HG02571 (cell line): ENCODE data around the gene CCR2.
"Not testable (repeated sequence)": the region's sequence is repeated elsewhere in the genome, so short reads cannot be mapped to it uniquely, and the experiment has no call there.

Experiments used
- ATAC-seq: cut with Tn5 transposase; IDR thresholded peaks from one replicate; pipeline ENCODE4 v1.9.1; 2021; ENCODE audit warnings: mild to moderate bottlenecking, moderate library complexity; ENCODE audit not compliant: unreplicated experiment

CCR2 gene

GRCh38 chr3:46375814-46376213 is 21.9 kb downstream of the CCR2 start:
- no peak for ATAC-seq

DNA sequence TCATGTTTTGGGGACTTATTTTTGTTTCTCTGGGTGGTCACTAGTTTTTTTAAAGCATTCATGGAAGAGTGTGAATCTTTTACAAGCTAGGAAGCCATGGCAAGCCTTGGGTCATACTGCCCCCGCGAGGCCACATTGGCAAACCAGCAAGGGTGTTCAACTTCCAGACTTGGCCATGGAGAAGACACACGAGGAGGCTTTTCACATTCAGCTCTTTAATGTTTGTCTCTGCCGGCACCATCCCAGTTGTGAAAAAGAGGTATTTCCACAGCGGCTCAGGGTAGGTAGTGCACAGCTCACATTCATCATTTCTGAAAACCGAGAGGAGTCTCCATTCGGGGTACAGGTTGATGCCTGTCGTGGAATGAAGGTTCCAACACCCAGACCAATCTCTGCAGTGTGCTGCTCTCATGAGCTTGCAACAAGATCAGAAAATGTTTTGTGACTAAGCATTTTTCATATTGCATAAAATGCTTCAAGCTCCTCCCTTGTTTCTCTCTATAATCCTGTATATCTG is 24.6 kb downstream of the CCR2 start:
- no peak for ATAC-seq

DNA sequence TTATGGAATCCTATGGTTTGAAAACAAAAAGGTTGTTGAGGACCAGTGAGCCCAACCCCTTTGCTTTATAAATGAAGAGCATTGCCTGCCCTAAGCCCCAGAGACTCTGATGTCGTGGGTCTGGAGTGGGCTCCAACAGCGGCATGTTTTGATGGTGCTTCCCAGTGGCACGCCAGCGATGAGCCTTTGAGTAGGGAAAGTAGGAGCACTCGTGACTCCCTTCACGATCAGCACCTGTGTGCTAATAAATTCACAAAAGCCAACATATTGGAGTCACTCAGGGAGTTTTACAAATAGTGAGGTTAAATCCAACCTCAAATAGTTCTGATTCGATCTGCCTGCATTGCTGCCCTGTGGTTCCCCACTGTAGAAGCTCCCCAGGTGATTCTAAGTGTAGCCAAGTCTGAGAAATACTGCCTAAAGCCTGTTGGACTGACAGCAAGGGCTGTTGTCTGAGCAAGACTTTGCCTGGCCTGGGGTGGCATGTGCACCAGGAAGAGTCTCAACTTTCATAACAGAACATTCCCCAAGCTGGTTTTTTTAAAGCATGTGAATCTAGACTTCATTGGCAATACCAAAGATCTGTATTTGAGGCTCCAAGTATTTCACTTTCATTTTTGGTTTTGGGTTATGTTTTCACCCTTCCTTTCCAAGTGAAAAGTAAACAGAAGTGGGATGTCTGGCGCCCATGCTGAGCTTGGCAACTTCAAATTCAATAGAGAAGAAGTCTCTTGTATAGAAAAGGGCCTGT is 26.7 kb downstream of the CCR2 start:
- ATAC-seq, result no peak

- no peak for ATAC-seq
These were observed 27.7 kb downstream of the CCR2 start for GRCh38 chr3:46381625-46382024.

DNA sequence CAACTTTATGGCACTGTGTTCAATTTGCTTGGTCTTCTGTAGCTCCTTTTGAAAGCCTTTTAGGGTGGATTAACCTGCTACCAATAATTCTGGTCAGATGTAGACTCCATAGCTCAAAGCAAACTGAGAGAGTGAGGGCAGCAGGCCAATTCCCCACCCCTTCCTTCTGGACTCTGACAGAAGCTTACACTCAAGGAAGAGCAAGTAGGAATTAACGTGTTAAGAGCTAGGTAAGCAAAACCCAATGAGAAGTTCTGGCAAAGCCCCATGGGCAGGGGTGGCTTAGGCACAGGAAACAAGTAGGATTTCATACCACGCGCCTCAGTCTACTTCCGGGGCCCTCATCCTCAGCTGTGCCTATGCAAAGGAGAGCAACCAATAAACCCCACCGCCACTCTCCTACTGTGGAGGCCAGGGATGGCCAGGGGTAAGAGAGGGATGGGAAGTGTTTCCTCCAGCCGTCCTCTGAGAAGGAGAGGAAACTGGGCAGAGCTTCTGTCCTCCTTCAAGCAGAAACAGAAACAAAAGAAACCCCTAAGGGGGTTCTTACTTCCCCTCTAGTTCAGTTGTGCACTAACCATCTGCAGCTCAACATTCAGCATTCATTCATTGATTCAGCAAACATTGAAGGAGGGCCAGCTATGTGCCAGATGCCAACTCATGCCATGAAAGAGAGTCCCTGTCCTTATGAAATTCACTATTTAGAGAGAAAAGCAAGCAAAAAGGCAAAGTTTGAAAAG is 29.5 kb downstream of the CCR2 start:
- ATAC-seq, result no peak

- no peak for ATAC-seq
These were observed 30.0 kb downstream of the CCR2 start for GRCh38 chr3:46383951-46384330.

- no peak for ATAC-seq
These were observed 32.3 kb downstream of the CCR2 start for GRCh38 chr3:46386205-46386604.

DNA sequence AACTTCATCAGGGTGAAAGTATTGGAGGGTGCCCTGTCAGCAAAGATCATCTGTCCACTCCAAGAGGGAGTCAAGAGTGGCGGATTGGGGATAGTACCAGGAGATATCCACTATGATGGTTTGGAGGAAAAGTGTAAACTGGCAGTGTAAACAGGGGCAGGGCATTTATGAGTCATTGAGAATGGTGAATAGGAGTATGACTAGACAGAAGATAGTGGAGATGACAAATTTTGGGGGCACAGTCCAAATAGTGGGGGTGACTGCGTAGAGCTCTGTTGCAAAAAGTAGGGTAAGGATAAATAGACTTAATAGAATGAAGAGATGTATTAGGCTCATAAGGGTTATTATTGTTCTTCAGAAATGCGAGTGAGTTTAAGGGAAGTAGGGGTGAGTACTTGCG is 34.9 kb downstream of the CCR2 start:
- ATAC-seq, result not testable (repeated sequence)

DNA sequence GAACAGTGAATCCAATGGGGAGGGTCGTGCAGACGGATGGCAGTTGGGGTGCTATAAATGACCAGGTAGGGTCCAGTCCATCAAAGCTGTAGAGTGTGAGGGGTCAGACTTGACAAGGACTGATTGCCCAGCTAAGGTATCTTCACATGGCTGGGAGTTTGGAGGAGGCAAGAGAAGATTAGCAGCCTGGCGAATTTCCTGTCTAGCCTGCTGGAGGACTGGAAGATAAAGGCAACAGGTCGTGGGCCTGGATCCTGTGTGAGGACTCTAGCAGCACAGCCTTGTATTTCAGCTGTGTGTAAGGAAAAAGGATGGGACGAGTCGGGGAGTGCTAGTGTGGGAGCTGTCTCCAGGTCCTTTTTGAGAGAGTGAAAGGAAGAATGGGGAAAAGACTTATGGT is 35.4 kb downstream of the CCR2 start:
- ATAC-seq, result no peak

- ATAC-seq, result not testable (repeated sequence)
These were observed 37.6 kb downstream of the CCR2 start for GRCh38 chr3:46391526-46391925.

DNA sequence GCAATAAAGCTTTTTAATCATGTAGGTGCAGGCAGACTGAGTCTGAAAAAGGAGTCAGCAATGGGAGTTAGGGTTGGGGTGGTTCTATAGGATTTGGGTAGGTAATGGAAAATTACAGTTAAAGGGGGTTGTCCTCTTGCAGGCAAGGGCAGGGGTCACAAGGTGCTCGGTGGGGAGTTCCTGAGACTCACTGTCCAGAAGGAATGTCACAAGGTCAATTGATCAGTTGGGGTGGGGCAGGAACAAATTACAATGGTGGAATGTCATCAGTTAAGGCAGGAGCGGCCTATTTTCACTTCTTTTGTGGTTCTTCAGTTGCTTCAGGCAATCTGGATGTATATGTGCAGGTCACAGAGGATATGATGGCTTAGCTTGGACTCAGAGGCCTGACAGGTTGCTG is 39.1 kb downstream of the CCR2 start:
- no peak for ATAC-seq

DNA sequence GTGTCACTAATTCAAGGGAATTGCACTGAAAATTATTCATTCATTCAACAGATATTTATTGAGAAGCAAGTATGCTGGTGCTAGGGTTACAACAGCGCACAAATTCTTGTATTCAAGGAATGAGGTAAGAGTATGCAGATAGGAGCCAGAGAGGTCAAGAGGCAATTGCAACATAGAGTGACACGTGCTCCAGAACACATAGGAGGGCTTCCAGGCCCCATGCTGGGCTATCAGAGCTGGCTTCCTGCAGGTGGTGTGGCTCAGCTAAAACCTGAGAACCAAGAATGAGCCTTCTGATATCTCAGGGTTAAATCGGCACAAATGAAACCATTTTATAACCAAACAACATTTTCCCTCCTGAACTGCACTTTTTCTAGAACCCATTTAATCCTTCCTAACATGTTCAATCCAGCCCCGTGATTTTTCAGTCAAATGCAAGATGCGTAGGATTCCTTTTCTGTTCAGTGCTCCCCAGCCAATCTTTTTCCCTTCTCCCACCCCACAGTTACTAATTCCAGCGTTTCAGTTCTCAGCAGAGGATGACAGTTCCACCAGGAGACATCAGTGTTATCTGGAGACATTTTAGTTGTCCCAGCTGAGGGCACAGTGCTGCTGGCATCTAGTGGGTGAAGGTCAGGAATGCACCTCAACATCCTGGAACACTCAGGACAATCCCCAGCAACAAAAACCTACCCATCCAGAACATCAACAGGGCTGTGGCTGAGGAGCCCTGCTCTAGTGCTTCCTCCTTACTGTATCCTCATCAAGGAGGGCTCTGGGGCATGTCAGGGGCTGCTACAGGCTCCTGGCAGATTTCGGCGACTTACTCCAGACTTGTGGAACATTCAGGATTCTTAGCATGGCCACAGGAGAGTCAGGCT is 39.9 kb downstream of the CCR2 start:
- no peak for ATAC-seq

DNA sequence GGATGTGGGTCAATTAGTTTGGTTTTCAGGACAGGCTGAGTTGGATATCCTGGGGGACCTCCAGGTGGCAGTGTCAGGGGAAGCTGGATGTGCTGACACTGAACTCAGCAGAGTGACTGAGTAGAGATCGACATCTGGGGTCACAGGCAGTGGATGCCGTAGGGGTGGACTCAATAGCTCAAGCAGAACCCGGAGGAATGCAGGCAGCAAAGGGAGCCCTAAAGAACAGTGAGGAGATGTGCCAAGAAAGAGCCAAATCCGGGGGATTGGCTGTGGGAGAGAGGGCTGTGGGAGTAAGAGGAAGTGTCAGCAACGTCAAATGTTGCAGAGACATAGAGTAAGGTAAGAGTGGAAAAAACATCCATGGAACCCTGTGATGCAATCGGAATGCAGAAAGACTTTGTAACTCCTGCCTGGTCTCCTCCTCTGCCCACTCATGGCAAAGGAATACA is 41.3 kb downstream of the CCR2 start:
- ATAC-seq, result no peak

DNA sequence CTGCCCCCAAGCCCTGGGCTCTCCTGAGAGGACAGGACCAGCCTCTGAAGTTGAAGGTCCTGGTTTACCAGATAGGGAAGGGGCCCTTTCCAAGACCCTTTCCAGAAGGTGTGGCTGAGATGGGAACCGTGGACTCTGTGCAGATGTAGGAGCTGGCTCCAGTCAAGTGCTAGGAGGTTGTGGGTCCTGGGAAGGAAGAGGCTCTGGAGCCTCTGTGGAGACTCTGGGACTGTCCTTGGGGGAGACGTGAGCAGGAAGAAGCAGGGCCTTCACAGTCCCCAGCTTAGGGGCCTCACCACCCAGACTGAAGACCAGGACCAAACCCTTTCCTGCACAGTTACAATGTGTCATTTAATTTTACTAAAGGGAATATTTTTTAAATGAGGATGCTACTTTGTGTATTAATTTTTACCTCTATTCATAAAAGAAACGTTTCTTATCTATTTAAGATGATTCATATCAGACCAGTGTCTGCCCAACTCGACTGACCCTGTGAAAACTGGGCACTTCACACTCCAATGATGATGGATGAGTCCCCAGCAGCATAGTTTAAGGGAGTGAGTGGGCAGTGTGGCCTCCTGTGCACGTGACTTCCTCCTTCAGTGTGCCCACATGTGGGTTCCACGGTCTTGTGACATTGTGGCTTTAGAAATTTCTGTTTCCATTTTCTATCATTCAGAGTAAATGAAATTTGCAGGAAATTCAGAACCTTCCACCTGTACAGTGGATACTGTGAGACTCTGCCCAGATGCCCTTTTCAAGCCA is 42.0 kb downstream of the CCR2 start:
- no peak for ATAC-seq

DNA sequence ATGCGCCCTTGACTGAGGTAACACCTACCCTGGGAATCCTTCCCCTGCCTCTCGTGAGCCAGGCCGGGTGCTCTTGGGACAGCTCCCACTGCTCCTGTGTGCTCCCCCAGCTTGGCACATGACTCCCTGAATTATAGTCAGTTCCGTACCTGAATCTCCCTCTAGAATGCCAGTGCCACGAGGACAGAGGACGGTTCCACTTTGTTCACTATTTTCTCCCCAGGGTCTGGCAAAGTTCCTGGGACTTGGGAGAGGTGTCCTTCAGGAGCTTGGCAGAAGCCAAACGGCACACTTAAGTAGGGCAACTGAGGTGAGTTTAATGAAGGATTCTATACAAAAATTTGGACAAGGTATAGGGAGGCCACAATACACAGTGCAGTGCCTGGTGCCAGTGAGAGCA is 43.2 kb downstream of the CCR2 start:
- no peak for ATAC-seq

- ATAC-seq, result no peak
These were observed 44.5 kb downstream of the CCR2 start for GRCh38 chr3:46398186-46398955.

DNA sequence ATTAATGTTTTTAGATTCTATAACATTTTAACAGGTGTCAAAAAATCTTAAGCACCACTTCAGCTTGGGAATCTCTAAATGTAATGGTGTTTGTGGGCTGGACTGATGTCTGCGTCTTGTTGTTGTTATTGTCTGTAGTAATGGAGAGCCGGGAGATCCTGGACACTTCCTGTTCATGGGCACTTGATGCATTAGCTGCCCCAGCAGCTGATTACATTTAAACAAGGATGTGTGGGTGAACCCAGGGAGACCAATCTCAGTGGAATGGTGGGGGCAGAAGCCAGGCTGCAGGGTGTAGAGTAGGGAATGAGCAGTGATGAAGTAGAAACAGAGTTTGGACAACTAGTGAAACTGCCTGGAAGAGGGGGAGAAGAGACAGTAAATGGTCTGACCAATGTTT is 45.2 kb downstream of the CCR2 start:
- ATAC-seq, result no peak

GRCh38 chr3:46399557-46399956 is 45.6 kb downstream of the CCR2 start:
- ATAC-seq, result no peak

DNA sequence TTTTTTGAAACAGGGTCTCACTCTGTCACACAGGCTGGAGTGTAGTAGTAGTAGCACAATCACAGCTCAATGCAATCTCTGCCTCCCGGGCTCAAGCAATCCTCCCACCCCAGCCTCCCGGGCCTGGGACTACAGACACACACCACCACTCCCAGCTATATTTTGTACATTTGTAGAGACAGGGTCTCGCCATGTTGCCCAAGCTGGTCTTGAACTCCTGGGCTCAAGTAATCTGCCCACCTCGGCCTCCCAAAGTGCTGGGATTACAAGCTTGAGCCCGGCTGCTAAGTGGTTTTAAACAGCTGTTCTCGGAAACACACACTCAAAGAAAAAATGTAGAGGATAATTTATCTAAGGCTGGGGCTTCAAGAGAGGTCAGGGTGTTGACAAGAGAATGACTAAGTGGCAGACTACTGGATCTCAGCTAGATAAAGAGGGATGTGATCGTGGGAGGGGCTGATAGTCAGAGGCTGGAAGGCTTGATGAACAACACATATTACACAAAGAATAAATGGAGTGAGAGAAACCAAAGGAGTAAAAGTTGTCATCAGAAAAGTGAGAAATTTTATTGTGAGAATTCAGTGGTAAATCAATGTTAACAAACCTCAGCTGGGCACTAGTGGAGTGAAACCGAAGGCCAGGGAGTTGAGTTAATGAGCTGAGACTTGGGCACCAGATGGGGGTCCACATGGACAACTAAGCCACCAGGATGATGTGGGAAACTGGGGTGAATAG is 46.3 kb downstream of the CCR2 start:
- no peak for ATAC-seq
